Breast epithelium (tissue), 3 donors: Measurements from ENCODE around the gene MICAL2.

ENCODE experiments used
- CTCF ChIP-seq, 3 donors: fragments of 450-650 bp; IDR thresholded peaks; one replicate each; pipeline ENCODE4 v1.5.1; 2016 to 2017; ENCODE audit warnings: antibody characterized with exemption in 3 of 3, mild to moderate bottlenecking in 3 of 3, moderate library complexity in 3 of 3
- POLR2A ChIP-seq: fragments of 450-650 bp; IDR thresholded peaks from one replicate; pipeline ENCODE4 v1.6.1; 2016; ENCODE audit warnings: antibody characterized with exemption, mild to moderate bottlenecking, moderate library complexity
- POLR2AphosphoS5 ChIP-seq, 3 donors: sonication (generic); formaldehyde crosslinking; IDR thresholded peaks; one replicate each; pipeline ENCODE4 v1.6.1; 2017; ENCODE audit warnings: antibody characterized with exemption in 3 of 3

GRCh38 chr11:12226093-12226492 lies 115.7 kb downstream of the MICAL2 start:
- TF ChIP-seq CTCF (IDR thresholded peaks at IDR 0.05) (no peak), POLR2A (no peak), POLR2AphosphoS5 (IDR thresholded peaks at IDR 0.05) (no peak)
